Bronchial smooth muscle cell (primary cell): Measurements from ENCODE around the gene PNLIPRP2. TPM values are rescaled to one million over a fixed set of nuclear protein-coding genes. Genes with fewer than 3 reads are reported as not detected.

ENCODE experiments used
- total RNA-seq: library from RNA; depleted of rRNA; stranded (reverse); fragments of >200 nt; gene quantifications from 2 replicates; pipeline ENCODE4 v1.2.1, GENCODE V29; 2014

PNLIPRP2 gene
- not detected in 2 replicates for total RNA-seq

GRCh38 chr10:116620423-116621400 is at the start of gene PNLIPRP2:
Gene PNLIPRP2 (plus strand): TSS chr10:116620953.

GRCh38 chr10:116590590-116591444 is 29.9 kb upstream of the PNLIPRP2 start, which contains the start of gene PNLIPRP1:
Gene PNLIPRP1 (plus strand): TSS chr10:116590959. CDS start chr10:116591130, 171 bp downstream.

Other genes starting within 250 kb of the PNLIPRP2 start
- gene PNLIPRP3, start 193.1 kb upstream of the PNLIPRP2 start, total RNA-seq, result under 0.01 TPM in 1 of 2 replicates, not detected in the other
- not detected in 2 replicates for gene PNLIP, start 75.0 kb upstream of the PNLIPRP2 start, total RNA-seq
- gene PNLIPRP1, start 30.0 kb upstream of the PNLIPRP2 start, total RNA-seq, result not detected in 2 replicates
- gene HSPA12A, start 121.6 kb downstream of the PNLIPRP2 start, total RNA-seq, result 1.4 and 7.1 TPM in 2 replicates
- 0.32 and 0.34 TPM in 2 replicates for gene ENO4, start 228.5 kb downstream of the PNLIPRP2 start, total RNA-seq